HPDE6-E6E7 (cell line): ENCODE results near the gene ORC2.
A peak's percentile ranks its signal among the peaks of the same experiment; 100 is the strongest.
"Not testable (repeated sequence)": the region's sequence is repeated elsewhere in the genome, so short reads cannot be mapped to it uniquely, and the experiment has no call there.

Experiments used
- DNase-seq: peaks from one replicate; pipeline ENCODE4 v3.0.0; 2011; ENCODE audit warnings: missing footprints; ENCODE audit errors: extremely low spot score

ORC2 gene

GRCh38 chr2:200963124-200963917 lies at the start of gene ORC2:
TSS of gene ORC2 (minus strand) at chr2:200963660. CDS start at chr2:200958123, 5,537 bp downstream.
- DNase-seq, result peak; percentile 82

GRCh38 chr2:201008296-201008829 lies 44.9 kb upstream of the ORC2 start:
- no peak for DNase-seq

DNA sequence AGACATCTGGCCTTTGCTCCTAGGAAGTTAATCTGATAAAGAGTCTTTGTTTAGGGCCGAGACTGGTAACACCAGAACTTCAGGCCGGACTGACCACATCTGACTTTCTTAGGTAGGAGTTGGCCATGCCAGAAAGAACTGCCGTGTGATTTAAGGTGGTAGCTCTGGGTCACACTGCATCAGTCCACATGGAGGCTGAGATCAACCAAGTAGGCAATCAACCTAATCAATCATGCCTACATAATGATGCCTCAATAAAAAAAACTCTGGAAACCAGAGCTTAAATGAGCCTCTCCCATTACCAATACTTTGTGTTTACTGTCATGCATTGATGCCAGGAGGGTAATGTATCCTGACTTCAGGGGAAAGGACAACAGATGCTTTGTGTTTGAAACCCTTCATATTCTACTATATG lies 44.1 kb upstream of the ORC2 start:
- DNase-seq, result no peak

DNA sequence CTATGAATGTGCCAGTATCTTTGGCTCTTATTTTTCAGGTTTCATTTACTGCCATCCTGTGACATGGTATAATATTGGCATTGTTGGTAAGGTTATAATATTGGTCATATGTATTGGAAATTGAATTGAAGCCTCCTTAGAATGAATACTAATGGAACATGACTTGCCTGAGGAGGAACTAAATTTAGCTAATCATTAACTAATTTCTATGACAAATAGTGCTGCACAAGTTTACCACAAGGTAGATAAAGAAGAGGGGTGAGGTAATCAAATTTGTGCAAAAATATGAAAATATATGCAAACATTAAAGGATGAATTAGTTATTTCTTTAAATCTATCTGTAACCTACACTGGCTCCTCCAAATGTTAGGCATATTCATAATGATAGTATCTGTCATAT lies 43.2 kb upstream of the ORC2 start:
- no peak for DNase-seq

GRCh38 chr2:201004370-201004769 lies 40.9 kb upstream of the ORC2 start:
- no peak for DNase-seq

GRCh38 chr2:200993097-200993496 lies 29.6 kb upstream of the ORC2 start:
- no peak for DNase-seq

GRCh38 chr2:200987137-200987536 lies 23.7 kb upstream of the ORC2 start:
- DNase-seq, result no peak

GRCh38 chr2:200985799-200986198 lies 22.3 kb upstream of the ORC2 start:
- no peak for DNase-seq

DNA sequence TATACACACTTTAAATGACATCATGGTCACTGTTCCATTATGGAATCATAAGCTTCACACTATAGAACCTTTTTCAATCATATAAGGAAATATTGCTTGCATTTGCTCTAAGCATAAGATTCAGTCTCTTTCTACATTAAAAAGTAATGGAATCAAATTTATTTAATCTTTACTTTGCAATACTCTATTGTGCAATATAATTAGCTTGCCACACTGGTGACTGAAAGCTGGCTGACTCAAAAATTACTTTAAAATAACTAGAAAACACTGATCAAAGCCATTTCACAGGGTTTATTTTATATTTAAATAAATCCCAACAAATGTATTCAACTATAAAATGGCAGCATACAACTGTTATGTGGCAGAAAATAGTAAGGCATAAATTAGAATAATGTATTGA lies 13.2 kb upstream of the ORC2 start:
- no peak for DNase-seq

DNA sequence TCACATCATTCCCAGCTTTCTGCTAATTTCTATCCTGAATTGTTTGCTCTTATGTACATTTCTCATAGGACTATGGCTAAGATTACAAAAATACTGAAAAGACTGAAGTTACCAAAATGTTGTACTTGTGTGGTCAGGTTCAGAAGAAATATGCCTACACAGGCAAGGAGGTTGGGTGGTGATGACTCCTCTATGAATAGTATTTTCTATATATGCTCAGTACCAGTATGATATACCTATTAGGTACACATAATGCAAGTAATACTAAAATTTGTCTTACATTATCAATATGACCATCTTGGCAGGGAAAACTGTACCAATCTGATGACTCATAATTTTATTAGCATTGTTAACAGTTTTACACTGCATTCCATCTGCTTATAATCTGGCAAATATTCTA lies 12.2 kb upstream of the ORC2 start:
- DNase-seq, result no peak

DNA sequence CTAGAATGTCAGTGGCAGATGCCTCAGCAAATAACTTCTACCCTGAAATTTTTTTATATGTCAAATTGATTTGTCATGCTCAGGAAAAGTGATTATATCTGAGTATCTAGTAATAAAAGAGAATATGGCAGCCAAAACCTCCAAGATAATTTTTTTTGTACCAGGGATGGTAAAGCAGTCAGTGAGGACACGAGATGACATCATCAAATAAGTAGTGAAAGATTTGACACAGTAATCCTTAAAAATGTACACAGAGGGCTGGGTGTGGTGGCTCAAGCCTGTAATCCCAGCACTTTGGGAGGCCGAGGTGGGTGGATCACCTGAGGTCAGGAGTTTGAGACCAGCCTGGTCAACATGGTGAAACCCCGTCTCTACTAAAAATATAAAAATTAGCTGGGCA lies 6.6 kb upstream of the ORC2 start:
- DNase-seq, result not testable (repeated sequence)

GRCh38 chr2:200968735-200969134 lies 5.3 kb upstream of the ORC2 start:
- DNase-seq, result no peak

DNA sequence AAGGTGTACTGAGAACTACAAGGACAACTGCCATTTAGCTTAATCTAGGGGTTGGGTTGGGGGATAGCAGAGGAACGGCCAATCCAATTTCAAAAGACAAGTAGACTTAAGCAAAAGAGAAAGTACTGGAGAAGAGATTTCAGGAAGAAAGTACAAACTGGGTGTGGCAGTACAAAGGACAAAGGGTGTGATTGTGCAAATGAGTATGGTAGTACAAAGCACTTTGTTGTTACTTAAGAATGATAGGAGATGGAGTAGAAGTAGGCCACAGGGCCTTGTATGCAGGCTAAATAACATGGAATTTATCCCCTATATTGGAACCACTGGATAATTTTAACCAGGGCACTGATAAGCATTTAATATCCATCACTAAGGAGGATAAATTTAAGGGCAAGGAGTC lies 4.7 kb upstream of the ORC2 start:
- no peak for DNase-seq

DNA sequence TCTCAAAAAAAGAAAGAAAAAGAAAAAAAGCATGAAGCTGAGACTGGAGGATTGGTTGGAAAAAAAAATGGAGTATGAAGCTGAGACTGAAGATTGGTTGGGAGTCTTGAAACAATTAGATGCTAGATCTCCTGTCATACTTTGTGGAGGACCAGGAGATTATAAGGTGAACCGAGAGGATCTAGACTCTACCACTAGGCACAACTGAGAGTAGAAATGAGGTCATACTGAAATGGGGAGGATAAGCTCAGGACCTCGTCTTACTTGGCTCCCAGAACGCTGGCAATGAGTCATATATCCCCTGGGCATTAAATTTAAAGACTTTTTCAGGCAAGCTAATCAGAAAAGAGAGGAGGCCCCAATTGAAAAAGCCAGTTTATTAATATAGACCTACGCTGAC lies 3.3 kb upstream of the ORC2 start:
- DNase-seq, result peak; percentile 57

DNA sequence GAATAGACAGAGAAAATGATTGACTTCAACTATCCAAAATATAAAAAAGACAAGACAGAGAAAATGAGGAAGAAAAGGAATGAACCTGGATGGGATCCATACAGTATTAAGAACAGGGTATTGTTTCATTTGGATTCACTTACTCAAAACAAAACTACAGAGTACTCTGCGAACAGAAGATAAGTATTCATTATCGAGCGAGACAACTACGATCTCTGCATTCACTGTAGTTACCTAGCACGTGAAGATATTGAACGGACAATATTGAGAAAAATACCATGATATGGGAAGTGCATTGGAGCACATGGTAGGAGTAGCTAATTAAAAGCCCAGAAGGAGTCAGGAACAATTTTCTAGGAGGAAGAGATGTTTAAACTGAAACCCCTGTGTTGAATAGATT lies 1.0 kb upstream of the ORC2 start:
- DNase-seq, result no peak

GRCh38 chr2:200963918-200964252 lies 425 bp upstream of the ORC2 start:
- DNase-seq, result not testable (repeated sequence)

GRCh38 chr2:200962811-200963123 lies 693 bp downstream of the ORC2 start:
- no peak for DNase-seq

- DNase-seq, result no peak
Observed at GRCh38 chr2:200961674-200962073, 1.8 kb downstream of the ORC2 start.

GRCh38 chr2:200950378-200950777 lies 13.1 kb downstream of the ORC2 start:
- no peak for DNase-seq

- DNase-seq, result no peak
Observed at GRCh38 chr2:200945395-200945729, 18.1 kb downstream of the ORC2 start.

DNA sequence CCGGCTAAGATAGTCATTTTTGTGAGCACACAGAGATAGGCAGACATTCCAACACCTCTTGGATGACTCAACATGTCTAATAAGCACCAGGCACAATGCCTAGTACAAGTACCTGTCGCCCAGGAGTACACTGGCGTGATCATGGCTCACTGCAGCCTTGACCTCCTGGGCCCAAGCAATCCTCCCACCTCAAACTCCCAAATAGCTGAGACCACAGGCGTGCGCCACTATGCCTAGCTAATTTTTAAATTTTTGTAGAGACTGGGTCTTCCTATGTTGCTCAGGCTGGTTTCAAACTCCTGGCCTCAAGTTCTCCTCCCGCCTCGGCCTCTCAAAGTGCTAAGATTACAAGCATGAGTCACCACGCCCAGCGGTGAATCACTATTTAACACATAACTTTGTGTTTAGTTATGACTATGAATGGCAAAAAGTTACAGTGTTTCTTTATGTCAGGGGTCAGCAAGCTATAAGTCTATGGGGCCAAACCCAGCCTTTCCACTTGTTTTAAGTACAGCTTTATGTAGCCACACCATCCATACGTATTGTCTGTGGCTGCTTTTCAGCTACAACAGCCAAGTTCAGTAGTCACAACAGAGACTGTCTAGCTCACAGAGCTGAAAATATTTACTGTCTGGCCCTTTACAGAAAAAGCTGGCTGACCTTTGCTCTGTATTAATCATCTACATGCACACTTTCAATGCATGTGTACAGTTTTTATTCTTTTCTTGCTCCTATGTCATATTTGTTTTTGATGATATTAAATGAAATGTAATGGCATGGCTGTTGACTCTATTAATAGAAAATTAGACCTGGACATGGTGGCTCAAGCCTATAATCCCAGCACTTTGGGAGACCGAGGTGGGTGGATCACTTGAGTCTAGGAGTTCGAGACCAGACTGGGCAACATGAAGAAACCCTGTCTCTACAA lies 18.7 kb downstream of the ORC2 start:
- DNase-seq, result peak; percentile 58

DNA sequence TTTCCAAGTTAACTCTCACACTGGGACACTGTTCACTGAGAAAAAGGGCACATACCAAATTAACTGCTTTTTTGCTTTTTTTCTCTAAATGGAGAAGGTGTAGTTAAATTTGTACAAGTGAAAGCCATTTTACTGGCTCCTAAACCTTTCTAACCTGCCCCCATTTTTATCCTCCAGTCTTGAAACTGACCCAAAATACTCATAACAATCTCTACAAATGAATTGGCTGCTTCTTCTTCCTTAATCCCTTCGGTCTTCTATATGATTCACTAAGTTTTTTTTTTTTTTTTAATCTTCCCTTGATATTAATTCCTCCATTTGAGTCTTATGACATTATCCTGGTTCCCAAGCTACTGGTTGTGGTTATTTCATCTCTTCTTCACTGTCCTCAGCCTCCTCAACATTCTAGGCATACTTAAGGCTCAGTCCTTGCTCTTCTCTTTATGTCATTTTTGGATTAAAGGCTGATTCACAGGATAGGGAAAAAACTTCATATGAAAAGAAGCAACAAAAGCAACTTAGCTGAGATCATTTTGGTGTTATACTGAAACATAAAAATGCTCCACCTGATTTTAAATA lies 19.8 kb downstream of the ORC2 start:
- DNase-seq, result no peak

DNA sequence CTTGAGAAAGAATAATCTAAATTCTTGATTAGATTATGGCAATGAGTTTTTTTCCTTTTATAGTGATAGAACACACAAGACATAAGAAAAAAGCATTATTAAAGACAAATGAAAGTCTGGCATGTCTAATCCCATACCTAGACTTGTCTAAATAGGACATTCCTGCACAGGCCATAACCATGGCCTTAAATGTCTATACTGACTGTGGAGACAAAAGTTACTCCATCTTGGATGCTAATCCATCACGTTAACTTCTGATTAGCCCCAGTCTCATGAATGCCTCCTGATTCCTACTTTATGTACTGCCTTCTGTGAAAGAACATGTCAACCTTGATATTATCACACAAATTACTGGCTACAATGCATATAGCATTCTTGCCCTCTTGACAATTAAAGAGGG lies 23.6 kb downstream of the ORC2 start:
- no peak for DNase-seq
